OCI-LY7 (cell line): ENCODE data around the gene PHTF1. TPM values are rescaled to one million over a fixed set of nuclear protein-coding genes. Genes with fewer than 3 reads are reported as not detected.

ENCODE experiments used
- BruUV-seq: library from RNA; stranded (reverse); fragments of 400-500 nt; replicated peaks from 2 replicates; lab custom pipeline; 2021; lab: Mats Ljungman, UMichigan
- CTCF ChIA-PET: fragments of 300-600 bp; sonication (Branson Sonifier 250); formaldehyde crosslinking; loops from one replicate; lab custom pipeline; 2022; ENCODE audit warnings: antibody characterized with exemption; ENCODE audit not compliant: unreplicated experiment; lab: Charles Lee
- POLR2A ChIA-PET: fragments of 300-600 bp; sonication (Branson Sonifier 250); formaldehyde crosslinking; loops from one replicate; lab custom pipeline; 2022; ENCODE audit warnings: antibody characterized with exemption; lab: Charles Lee
- DNase-seq: peaks from one replicate; pipeline ENCODE4 v3.0.0-alpha.2; 2015; ENCODE audit warnings: low spot score
- H2AFZ ChIP-seq: fragments of 200-600 bp; sonication (generic), shearing (Covaris generic); 2 replicates; pipeline ENCODE4 v1.6.1; 2014; ENCODE audit warnings: mild to moderate bottlenecking, antibody characterized with exemption, low read length, moderate library complexity
- H3K27ac ChIP-seq: fragments of 200-600 bp; sonication (generic); 2 replicates; pipeline ENCODE4 v1.5.1; 2014; ENCODE audit warnings: mixed run types, low read depth, mild to moderate bottlenecking, moderate library complexity, low read length, inconsistent platforms; ENCODE audit not compliant: poor library complexity, severe bottlenecking
- H3K36me3 ChIP-seq: fragments of 200-600 bp; sonication (generic); 2 replicates; pipeline ENCODE4 v1.6.1; 2014; ENCODE audit warnings: mild to moderate bottlenecking, antibody characterized with exemption, low read length, moderate library complexity, mixed read lengths; ENCODE audit not compliant: insufficient read depth
- H3K4me1 ChIP-seq: fragments of 200-600 bp; sonication (generic); 2 replicates; pipeline ENCODE4 v1.5.1; 2014; ENCODE audit warnings: mild to moderate bottlenecking, low read length; ENCODE audit not compliant: insufficient read depth, poor library complexity, severe bottlenecking
- H3K4me2 ChIP-seq: fragments of 200-600 bp; sonication (generic); 2 replicates; pipeline ENCODE4 v1.6.1; 2014; ENCODE audit warnings: mild to moderate bottlenecking, low read length
- H3K4me3 ChIP-seq: fragments of 200-600 bp; sonication (generic); 2 replicates; pipeline ENCODE4 v1.5.1; 2014; ENCODE audit warnings: mild to moderate bottlenecking, low read depth, low read length; ENCODE audit not compliant: poor library complexity, severe bottlenecking
- H3K79me2 ChIP-seq: fragments of 200-600 bp; sonication (generic); 2 replicates; pipeline ENCODE4 v1.6.1; 2016; ENCODE audit warnings: low read depth, mild to moderate bottlenecking, low read length, moderate library complexity, mixed read lengths; ENCODE audit not compliant: insufficient read depth
- H3K9me2 ChIP-seq: fragments of 200-600 bp; sonication (generic); 2 replicates; pipeline ENCODE4 v1.6.1; 2016; ENCODE audit warnings: mild to moderate bottlenecking, low read length, mixed read lengths; ENCODE audit not compliant: insufficient read depth
- H3K9me3 ChIP-seq: fragments of 200-600 bp; sonication (generic); 2 replicates; pipeline ENCODE4 v1.6.1; 2014; ENCODE audit warnings: mild to moderate bottlenecking, mixed run types, low read length, mixed read lengths
- H4K20me1 ChIP-seq: fragments of 200-600 bp; sonication (generic); 2 replicates; pipeline ENCODE4 v1.6.1; 2014; ENCODE audit warnings: mild to moderate bottlenecking, antibody characterized with exemption, low read length, moderate library complexity, mixed read lengths; ENCODE audit not compliant: insufficient read depth
- CTCF ChIP-seq: fragments of 200-600 bp; sonication (generic); conservative IDR thresholded peaks from 2 replicates; pipeline ENCODE4 v1.5.1; 2014; ENCODE audit warnings: mild to moderate bottlenecking, antibody characterized with exemption, low read length, moderate library complexity, mixed read lengths
- EZH2phosphoT487 ChIP-seq: fragments of 200-600 bp; sonication (generic); IDR thresholded peaks from 2 replicates; pipeline ENCODE4 v1.6.1; 2018; ENCODE audit warnings: low read depth, borderline replicate concordance, mild to moderate bottlenecking, mixed run types, antibody characterized with exemption, low read length, moderate library complexity, mixed read lengths
- intact Hi-C: fragments of 100-400 bp; cut with micrococcal nuclease; formaldehyde crosslinking; loops from one replicate; pipeline ENCODE4 v1.10.0; 2022; ENCODE audit not compliant: unreplicated experiment
- total RNA-seq, 2 experiments: library from RNA; depleted of rRNA in 1 of 2; stranded (reverse); fragments of >200 nt in 1 of 2; shearing (Covaris generic) in 1 of 2; gene quantifications; 2 replicates each; pipeline ENCODE4 v1.2.3, GENCODE V29; 2014 to 2022

PHTF1 gene
- total RNA-seq, 2 experiments from 2014 or later = 11.8 to 18.8 TPM

GRCh38 chr1:113683384-113684152 is 75.7 kb downstream of the PHTF1 start:
- Histone ChIP-seq H2AFZ (no peak overlapping the region), H3K36me3 (no peaks in the 10 kb centered on the region), H3K9me2 (no peaks in the 10 kb centered on the region), H3K4me1 (no peaks in the 10 kb centered on the region), H3K4me3 (no peak overlapping the region), H3K79me2 (no peaks in the 10 kb centered on the region), H3K4me2 (no peak overlapping the region), H4K20me1 (no peaks in the 10 kb centered on the region), H3K27ac (no peak overlapping the region), H3K9me3 (no peaks in the 10 kb centered on the region)
- no TSS peak for BruUV-seq
- no peak for DNase-seq
- ChIA-PET CTCF (no interaction called here), POLR2A (no interaction called here)
- intact Hi-C loops = no loop called here
- no peak for TF ChIP-seq EZH2phosphoT487
- no peak for TF ChIP-seq CTCF

DNA sequence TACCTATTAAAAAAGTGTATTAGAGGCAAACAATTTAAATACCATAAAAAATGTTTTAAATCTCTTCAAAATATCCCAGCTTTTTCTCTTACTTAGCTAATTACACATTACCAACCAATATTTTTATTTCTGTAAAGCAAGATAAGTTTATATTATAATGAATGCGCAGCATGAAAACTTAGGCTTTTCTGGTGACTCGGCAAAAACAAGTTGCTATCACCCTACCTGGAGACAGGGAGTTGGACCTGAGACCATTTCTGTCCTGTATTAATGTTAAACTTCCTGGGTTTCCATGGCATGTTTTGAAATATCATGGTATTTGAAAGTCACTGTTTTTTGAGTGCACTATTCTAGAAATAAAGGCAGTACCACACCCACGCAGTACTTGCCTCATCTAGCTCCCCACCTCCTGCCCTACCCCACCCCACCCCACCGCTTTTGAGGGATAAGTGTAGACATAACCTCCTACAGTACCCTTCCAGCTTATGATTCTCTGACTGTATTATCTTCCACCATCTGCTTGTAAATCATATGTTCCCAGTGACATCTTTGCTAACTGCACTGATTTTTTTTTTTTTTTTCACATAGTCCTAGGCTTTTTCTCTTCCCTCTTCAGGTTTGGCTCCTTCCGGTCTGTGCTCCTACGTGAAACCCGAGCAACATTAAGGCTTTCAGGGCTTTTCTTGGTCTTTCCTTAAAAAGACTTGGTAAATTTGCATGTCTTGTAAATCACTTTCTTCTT is 77.5 kb downstream of the PHTF1 start:
- intact Hi-C loops = no loop called here

More for the DNA sequence above, 77.5 kb downstream of the PHTF1 start:
- CTCF ChIA-PET = no interaction called here
- H4K20me1 ChIP-seq = no peaks in the 10 kb centered on the region
- no peaks in the 10 kb centered on the region for H3K9me2 ChIP-seq
- TF ChIP-seq CTCF (no peak), EZH2phosphoT487 (no peak)
- no peak overlapping the region for H3K4me2 ChIP-seq
- no peaks in the 10 kb centered on the region for H3K79me2 ChIP-seq
- no peak overlapping the region for H3K4me3 ChIP-seq
- POLR2A ChIA-PET = interaction anchor here (0.6 to 1.0 kb wide), 4 partner anchors 8 to 86 kb away, joined by 3 read pairs; no protein-coding TSS in a partner anchor
- no peak overlapping the region for H3K27ac ChIP-seq
- BruUV-seq = no TSS peak
- no peak for DNase-seq
- no peaks in the 10 kb centered on the region for H3K4me1 ChIP-seq
- H2AFZ ChIP-seq = no peak overlapping the region
- H3K36me3 ChIP-seq = no peaks in the 10 kb centered on the region
- no peaks in the 10 kb centered on the region for H3K9me3 ChIP-seq
